ENCODE data around the gene GATA5.

- no peak for TF ChIP-seq CTCF (IDR thresholded peaks at IDR 0.05)
- no peak for TF ChIP-seq POLR2AphosphoS5 (IDR thresholded peaks at IDR 0.05)
- TF ChIP-seq EP300 (IDR thresholded peaks at IDR 0.05), result no peak
- no peak for TF ChIP-seq POLR2A (IDR thresholded peaks at IDR 0.05)
Observed at GRCh38 chr20:62426699-62427131, 49.1 kb downstream of the GATA5 start.

Data from suprapubic skin (tissue), 4 donors.